HCT116 (cell line): ENCODE measurements around the gene STARD4.

ENCODE experiments used
- CEBPB ChIP-seq: IDR thresholded peaks from 2 replicates; pipeline ENCODE4 v1.6.1; 2012; ENCODE audit warnings: low read depth
- CTCF ChIP-seq, 3 experiments: fragments of 200-600 bp in 1 of 3; sonication (generic) in 1 of 3; IDR thresholded peaks in 2 of 3; conservative IDR thresholded peaks in 1 of 3; 2 replicates each; pipeline ENCODE4 v1.5.1; 2012 to 2017; ENCODE audit warnings: low read depth in 2 of 3, low read length in 2 of 3, antibody characterized with exemption in 1 of 3, borderline replicate concordance in 1 of 3, control low read depth in 1 of 3, mild to moderate bottlenecking in 1 of 3, mixed read lengths in 1 of 3, mixed run types in 1 of 3, moderate library complexity in 1 of 3; ENCODE audit not compliant: insufficient read depth in 1 of 3
- EZH2 ChIP-seq: fragments of 200-600 bp; sonication (generic); IDR thresholded peaks from 2 replicates; pipeline ENCODE4 v1.6.1; 2017; ENCODE audit warnings: antibody characterized with exemption, mixed run types
- JUND ChIP-seq: IDR thresholded peaks from 2 replicates; pipeline ENCODE4 v1.6.1; 2012
- POLR2A ChIP-seq: IDR thresholded peaks from 2 replicates; pipeline ENCODE4 v1.7.0; 2011; ENCODE audit warnings: borderline replicate concordance; ENCODE audit not compliant: insufficient read depth, insufficient read length; ENCODE audit errors: extremely low read depth
- POLR2AphosphoS5 ChIP-seq: IDR thresholded peaks from 2 replicates; pipeline ENCODE4 v1.6.1; 2011; ENCODE audit warnings: mild to moderate bottlenecking, low read depth, low read length, moderate library complexity
- RAD21 ChIP-seq: IDR thresholded peaks from 2 replicates; pipeline ENCODE4 v1.6.1; 2012; ENCODE audit warnings: low read depth, mild to moderate bottlenecking
- TCF7L2 ChIP-seq: IDR thresholded peaks from 2 replicates; pipeline ENCODE4 v1.7.0; 2011; ENCODE audit warnings: borderline replicate concordance, inconsistent platforms; ENCODE audit not compliant: insufficient read depth, insufficient read length; ENCODE audit errors: extremely low read depth
- ZNF274 ChIP-seq: fragments of 200-500 bp; sonication (Bioruptor generic); IDR thresholded peaks from 2 replicates; pipeline ENCODE4 v1.6.1; 2014; ENCODE audit warnings: mild to moderate bottlenecking, low read depth, low read length, inconsistent platforms
- TF ChIP-seq, protein P1 (sequence below): IDR thresholded peaks from 2 replicates; pipeline ENCODE4 v1.6.1; 2012

- TF ChIP-seq EZH2 = no peak
- no peak for TF ChIP-seq CTCF (IDR thresholded peaks at IDR 0.05 in 2 of 3, conservative IDR thresholded peaks at IDR 0.05 in 1 of 3; ENCODE audit: borderline replicate concordance in 1 of 3, insufficient read depth in 1 of 3, low read depth in 2 of 3, low read length in 2 of 3)
- no peak for TF ChIP-seq TCF7L2
- TF ChIP-seq CEBPB = no peak
- TF ChIP-seq RAD21 = no peak
- no peak for TF ChIP-seq JUND
- no peak for TF ChIP-seq POLR2A
- no peak for TF ChIP-seq POLR2AphosphoS5
- TF ChIP-seq, protein P1, sequence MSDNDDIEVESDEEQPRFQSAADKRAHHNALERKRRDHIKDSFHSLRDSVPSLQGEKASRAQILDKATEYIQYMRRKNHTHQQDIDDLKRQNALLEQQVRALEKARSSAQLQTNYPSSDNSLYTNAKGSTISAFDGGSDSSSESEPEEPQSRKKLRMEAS = no peak
- no peak for TF ChIP-seq ZNF274
Observed at GRCh38 chr5:111447099-111447498, 65.2 kb downstream of the STARD4 start.
